SU-DHL-6 (cell line): ENCODE results near the gene AP3D1.

ENCODE experiments used
- H2AFZ ChIP-seq: fragments of 200-600 bp; sonication (generic); 2 replicates; pipeline ENCODE4 v1.6.1; 2014; ENCODE audit warnings: low read depth, mild to moderate bottlenecking, moderate library complexity, mixed read lengths, antibody characterized with exemption, low read length; ENCODE audit not compliant: severe bottlenecking
- H3F3A ChIP-seq: fragments of 200-600 bp; shearing (Covaris generic); 2 replicates; pipeline ENCODE4 v1.6.0; 2016; ENCODE audit warnings: antibody characterized with exemption, mild to moderate bottlenecking; ENCODE audit not compliant: insufficient read depth
- H3K27ac ChIP-seq: fragments of 200-600 bp; sonication (generic); 2 replicates; pipeline ENCODE4 v1.5.1; 2016; ENCODE audit warnings: low read depth, mild to moderate bottlenecking, low read length, moderate library complexity, mixed read lengths
- H3K27me3 ChIP-seq: fragments of 200-600 bp; sonication (generic), shearing (Covaris generic); 2 replicates; pipeline ENCODE4 v1.6.0; 2014; ENCODE audit warnings: mild to moderate bottlenecking, low read length
- H3K36me3 ChIP-seq: fragments of 200-600 bp; sonication (generic); 2 replicates; pipeline ENCODE4 v1.6.1; 2014; ENCODE audit warnings: mild to moderate bottlenecking, low read length, mixed read lengths
- H3K4me2 ChIP-seq: fragments of 300-600, 200-600 bp; shearing (Covaris generic), sonication (generic); 2 replicates; pipeline ENCODE4 v1.6.0; 2014; ENCODE audit warnings: low read length, low read depth, mild to moderate bottlenecking; ENCODE audit not compliant: poor library complexity, severe bottlenecking
- H3K4me3 ChIP-seq: fragments of 200-600 bp; sonication (generic); 2 replicates; pipeline ENCODE4 v1.5.1; 2014; ENCODE audit warnings: antibody characterized with exemption, low read length, mild to moderate bottlenecking, mixed read lengths; ENCODE audit not compliant: insufficient read depth, poor library complexity, severe bottlenecking
- H3K79me2 ChIP-seq: fragments of 200-600 bp; sonication (generic); 2 replicates; pipeline ENCODE4 v1.6.1; 2014; ENCODE audit warnings: mild to moderate bottlenecking, low read length, moderate library complexity; ENCODE audit not compliant: insufficient read depth
- H3K9ac ChIP-seq: fragments of 200-600 bp; sonication (generic); 2 replicates; pipeline ENCODE4 v1.7.0; 2014; ENCODE audit warnings: mild to moderate bottlenecking, low read length
- H3K9me2 ChIP-seq: fragments of 200-600 bp; sonication (generic); replicated peaks from 2 replicates; pipeline ENCODE4 v1.6.1; 2014; ENCODE audit warnings: low read length; ENCODE audit not compliant: insufficient read depth
- H3K9me3 ChIP-seq: fragments of 200-600 bp; sonication (generic); 2 replicates; pipeline ENCODE4 v1.6.1; 2014; ENCODE audit warnings: low read length, mixed read lengths; ENCODE audit not compliant: insufficient read depth
- H4K20me1 ChIP-seq: fragments of 200-600 bp; sonication (generic); 2 replicates; pipeline ENCODE4 v1.6.1; 2014; ENCODE audit warnings: low read depth, mild to moderate bottlenecking, antibody characterized with exemption, low read length, moderate library complexity, mixed read lengths
- EZH2phosphoT487 ChIP-seq: fragments of 200-600 bp; sonication (generic), shearing (Covaris generic); conservative IDR thresholded peaks from 2 replicates; pipeline ENCODE4 v1.6.1; 2018; ENCODE audit warnings: mild to moderate bottlenecking, antibody characterized with exemption, low read length, moderate library complexity, mixed read lengths
- TF ChIP-seq, protein P1 (sequence below): fragments of 200-600 bp; sonication (generic); IDR thresholded peaks from one replicate; pipeline ENCODE4 v1.5.1; 2017; ENCODE audit warnings: antibody characterized with exemption, mild to moderate bottlenecking, low read length, moderate library complexity; ENCODE audit not compliant: insufficient read depth, poor library complexity, severe bottlenecking

The AP3D1 gene

DNA sequence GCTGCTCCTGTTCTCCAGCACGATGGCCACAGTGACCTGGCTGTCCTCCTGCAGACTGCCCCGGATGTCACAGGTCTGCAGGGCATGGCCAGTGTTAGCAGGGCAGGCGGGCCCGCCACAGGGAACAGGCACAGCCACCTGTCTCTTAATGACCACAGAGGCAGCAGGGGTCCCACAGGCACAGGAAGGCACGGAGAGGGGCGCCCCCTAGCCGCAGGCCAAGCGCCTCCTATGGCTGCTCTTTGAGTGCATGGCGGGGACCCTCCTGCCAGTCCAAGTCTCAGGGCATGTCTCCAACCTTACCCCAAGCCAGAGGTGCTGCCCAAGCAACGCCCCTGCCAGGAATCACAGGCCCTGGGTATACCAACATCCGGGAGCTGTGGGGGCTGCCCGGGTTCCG, 40.5 kb downstream of the AP3D1 start:
- TF ChIP-seq, protein P1, sequence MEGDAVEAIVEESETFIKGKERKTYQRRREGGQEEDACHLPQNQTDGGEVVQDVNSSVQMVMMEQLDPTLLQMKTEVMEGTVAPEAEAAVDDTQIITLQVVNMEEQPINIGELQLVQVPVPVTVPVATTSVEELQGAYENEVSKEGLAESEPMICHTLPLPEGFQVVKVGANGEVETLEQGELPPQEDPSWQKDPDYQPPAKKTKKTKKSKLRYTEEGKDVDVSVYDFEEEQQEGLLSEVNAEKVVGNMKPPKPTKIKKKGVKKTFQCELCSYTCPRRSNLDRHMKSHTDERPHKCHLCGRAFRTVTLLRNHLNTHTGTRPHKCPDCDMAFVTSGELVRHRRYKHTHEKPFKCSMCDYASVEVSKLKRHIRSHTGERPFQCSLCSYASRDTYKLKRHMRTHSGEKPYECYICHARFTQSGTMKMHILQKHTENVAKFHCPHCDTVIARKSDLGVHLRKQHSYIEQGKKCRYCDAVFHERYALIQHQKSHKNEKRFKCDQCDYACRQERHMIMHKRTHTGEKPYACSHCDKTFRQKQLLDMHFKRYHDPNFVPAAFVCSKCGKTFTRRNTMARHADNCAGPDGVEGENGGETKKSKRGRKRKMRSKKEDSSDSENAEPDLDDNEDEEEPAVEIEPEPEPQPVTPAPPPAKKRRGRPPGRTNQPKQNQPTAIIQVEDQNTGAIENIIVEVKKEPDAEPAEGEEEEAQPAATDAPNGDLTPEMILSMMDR = peak; percentile 61
- no peak for TF ChIP-seq EZH2phosphoT487
- Histone ChIP-seq H3K9me2 (no peaks in the 10 kb centered on the region), H3K9me3 (no peaks in the 10 kb centered on the region), H2AFZ (no peak overlapping the region), H3K27me3 (no peaks in the 10 kb centered on the region), H3K79me2 (no peaks in the 10 kb centered on the region), H3K4me3 (no peak overlapping the region), H3K9ac (no peak overlapping the region), H3K4me2 (no peak overlapping the region), H3K36me3 (0 out of 2 replicates have a peak, but pooled peaks cover 5% of the 10 kb centered on the region), H3F3A (no peaks in the 10 kb centered on the region), H4K20me1 (no peaks in the 10 kb centered on the region), H3K27ac (no peak overlapping the region)

DNA sequence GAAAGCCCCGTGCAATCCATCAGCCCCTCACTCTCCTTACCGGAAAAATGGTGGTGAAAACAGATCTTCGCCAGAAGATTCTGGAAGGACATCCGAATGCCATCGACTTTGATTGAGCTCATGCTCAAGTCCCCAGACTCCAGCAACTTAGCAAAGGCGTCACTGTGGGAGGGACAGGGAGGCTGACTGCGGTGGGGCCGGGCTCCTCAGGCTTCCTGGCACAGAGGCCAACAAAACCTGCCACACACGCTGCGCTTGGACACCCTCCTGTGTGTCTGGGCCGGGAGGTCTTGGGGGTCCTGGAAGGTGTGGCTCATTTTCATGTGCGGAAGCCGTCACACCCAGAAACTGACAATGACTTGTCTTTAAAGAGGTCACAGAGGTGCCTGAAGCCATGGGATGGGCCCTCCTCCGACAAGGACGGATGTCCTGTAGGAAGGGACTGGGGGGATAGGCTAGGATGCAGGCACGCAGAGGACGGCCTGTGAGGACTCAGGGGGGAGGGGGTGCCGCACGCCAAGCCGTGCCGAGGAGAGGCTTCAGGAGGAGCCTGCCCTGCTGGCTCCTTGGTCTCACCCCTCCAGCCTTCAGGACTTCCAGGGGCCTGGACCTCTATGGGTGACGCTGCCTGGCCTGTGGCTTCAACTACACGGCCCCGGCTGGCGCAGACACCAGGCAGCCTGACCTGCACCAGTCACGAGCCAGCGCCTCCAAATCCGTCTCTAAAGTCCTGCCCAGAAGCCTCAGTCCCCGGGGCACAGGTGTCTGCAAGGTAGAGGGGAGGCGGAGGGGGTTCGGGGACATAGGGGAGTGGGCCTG, 42.1 kb downstream of the AP3D1 start:
- no peak for TF ChIP-seq EZH2phosphoT487
- TF ChIP-seq, protein P1 = no peak
- no peaks in the 10 kb centered on the region for H3K27me3 ChIP-seq
- no peak overlapping the region for H3K9ac ChIP-seq
- no peaks in the 10 kb centered on the region for H3K9me2 ChIP-seq
- H3K4me3 ChIP-seq = no peak overlapping the region
- H4K20me1 ChIP-seq = no peaks in the 10 kb centered on the region
- no peaks in the 10 kb centered on the region for H3F3A ChIP-seq
- H3K79me2 ChIP-seq = peaks cover 5% of the 10 kb centered on the region
- H3K4me2 ChIP-seq = no peak overlapping the region
- H3K36me3 ChIP-seq = 0 out of 2 replicates have a peak, but pooled peaks cover 8% of the 10 kb centered on the region
- no peak overlapping the region for H3K27ac ChIP-seq
- H3K9me3 ChIP-seq = no peaks in the 10 kb centered on the region
- no peak overlapping the region for H2AFZ ChIP-seq

DNA sequence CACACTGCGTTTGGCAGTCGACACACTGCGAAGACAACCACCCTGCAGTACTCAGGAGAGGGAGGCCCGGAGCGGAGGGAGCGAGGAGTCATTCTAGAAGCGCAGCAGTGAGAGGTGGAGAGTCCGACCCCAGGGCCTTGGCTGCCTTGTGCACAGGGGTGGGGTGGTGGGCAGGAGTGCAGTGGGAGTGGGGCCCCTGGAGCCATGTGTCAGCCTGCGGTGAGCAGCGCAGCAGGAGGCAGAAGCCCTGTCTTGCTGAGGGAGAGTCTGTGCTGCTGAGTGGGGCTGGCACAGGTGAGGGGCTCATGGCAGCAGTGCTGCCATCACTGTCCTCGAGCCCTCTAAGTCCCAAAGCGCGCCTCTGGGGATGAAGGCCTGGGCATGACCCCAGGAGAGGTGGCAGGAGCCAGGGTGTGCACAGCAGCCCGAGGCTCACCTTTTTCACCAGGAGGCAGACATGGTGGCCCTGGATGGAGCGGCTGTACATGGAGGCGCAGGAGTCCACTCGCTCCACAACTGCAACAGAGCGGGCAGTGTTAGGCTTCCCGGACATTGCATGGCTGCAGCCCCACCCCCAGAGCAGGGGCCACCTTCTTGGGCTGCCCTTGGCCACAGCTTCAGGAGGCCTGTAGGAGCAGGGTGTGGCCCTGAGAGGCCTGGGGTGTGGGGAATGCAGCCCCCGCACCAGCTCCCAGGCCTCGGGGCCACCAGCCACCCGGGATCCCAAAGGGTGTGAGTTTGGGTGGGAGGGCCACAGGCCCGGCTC, 42.9 kb downstream of the AP3D1 start:
- H3F3A ChIP-seq = no peaks in the 10 kb centered on the region
- peaks cover 10% of the 10 kb centered on the region for H3K79me2 ChIP-seq
- no peak overlapping the region for H3K9ac ChIP-seq
- H3K4me2 ChIP-seq = no peak overlapping the region
- H2AFZ ChIP-seq = no peak overlapping the region
- H3K27ac ChIP-seq = no peak overlapping the region
- no peak for TF ChIP-seq EZH2phosphoT487
- TF ChIP-seq, protein P1 = no peak
- H3K36me3 ChIP-seq = 0 out of 2 replicates have a peak, but pooled peaks cover 8% of the 10 kb centered on the region
- no peaks in the 10 kb centered on the region for H4K20me1 ChIP-seq
- H3K27me3 ChIP-seq = no peaks in the 10 kb centered on the region
- no peak overlapping the region for H3K4me3 ChIP-seq
- H3K9me2 ChIP-seq = no peaks in the 10 kb centered on the region
- no peaks in the 10 kb centered on the region for H3K9me3 ChIP-seq
